GM23338 (cell line): ENCODE measurements around the gene PNPO. TPM values are rescaled to one million over a fixed set of nuclear protein-coding genes. Genes with fewer than 3 reads are reported as not detected.

Source experiments
- ATAC-seq: fragments of 200-7000 bp; cut with Tn5 transposase; 3 replicates; pipeline ENCODE4 v1.9.1; 2020
- DNase-seq: peaks from one replicate; pipeline ENCODE4 v3.0.0-alpha.2; 2015; ENCODE audit warnings: low spot score
- H2AFZ ChIP-seq: fragments of 200-600 bp; sonication (generic); 2 replicates; pipeline ENCODE4 v1.8.0; 2016; ENCODE audit warnings: antibody characterized with exemption, mild to moderate bottlenecking, moderate library complexity
- H3F3A ChIP-seq: fragments of 200-600 bp; sonication (generic); replicated peaks from 2 replicates; pipeline ENCODE4 v1.8.0; 2017; ENCODE audit warnings: antibody characterized with exemption, mixed run types, low read depth
- H3K27ac ChIP-seq: fragments of 200-600 bp; sonication (generic); 2 replicates; pipeline ENCODE4 v1.6.1; 2016; ENCODE audit warnings: low read depth
- H3K27me3 ChIP-seq: fragments of 200-600 bp; sonication (generic); 2 replicates; pipeline ENCODE4 v1.8.0; 2016; ENCODE audit warnings: mild to moderate bottlenecking, mixed run types, moderate library complexity; ENCODE audit not compliant: insufficient read depth
- H3K36me3 ChIP-seq: fragments of 200-600 bp; sonication (generic); 2 replicates; pipeline ENCODE4 v1.8.0; 2016; ENCODE audit warnings: mild to moderate bottlenecking; ENCODE audit not compliant: insufficient read depth
- H3K4me1 ChIP-seq: fragments of 200-600 bp; sonication (generic); 2 replicates; pipeline ENCODE4 v1.8.0; 2016; ENCODE audit warnings: mild to moderate bottlenecking, moderate library complexity; ENCODE audit not compliant: insufficient read depth
- H3K4me2 ChIP-seq: fragments of 200-600 bp; sonication (generic); 2 replicates; pipeline ENCODE4 v1.7.1; 2017; ENCODE audit warnings: mixed run types
- H3K4me3 ChIP-seq: fragments of 200-600 bp; sonication (generic); 2 replicates; pipeline ENCODE4 v1.6.1; 2016; ENCODE audit warnings: mixed run types
- H3K79me2 ChIP-seq: fragments of 200-600 bp; sonication (generic); replicated peaks from 2 replicates; pipeline ENCODE4 v1.8.0; 2017; ENCODE audit warnings: mild to moderate bottlenecking; ENCODE audit not compliant: insufficient read depth
- H3K9me2 ChIP-seq: fragments of 200-600 bp; sonication (generic); 2 replicates; pipeline ENCODE4 v1.8.0; 2017; ENCODE audit not compliant: insufficient read depth
- H4K20me1 ChIP-seq: fragments of 200-600 bp; sonication (generic); replicated peaks from 2 replicates; pipeline ENCODE4 v1.8.0; 2017; ENCODE audit warnings: mild to moderate bottlenecking; ENCODE audit not compliant: insufficient read depth
- H3K27ac Mint-ChIP-seq: 2 replicates; pipeline ENCODE4 v1.8.0; 2020; ENCODE audit warnings: inconsistent platforms, mild to moderate bottlenecking, moderate library complexity, mixed read lengths
- H3K27me3 Mint-ChIP-seq: 3 replicates; pipeline ENCODE4 v1.8.0; 2022; ENCODE audit warnings: low read depth, mild to moderate bottlenecking, moderate library complexity, mixed read lengths, inconsistent platforms; ENCODE audit not compliant: insufficient read depth, poor library complexity
- H3K36me3 Mint-ChIP-seq: 3 replicates; pipeline ENCODE4 v1.8.0; 2021; ENCODE audit warnings: low read depth, mild to moderate bottlenecking, inconsistent platforms, moderate library complexity, mixed read lengths
- H3K4me1 Mint-ChIP-seq: 3 replicates; pipeline ENCODE4 v1.8.0; 2020; ENCODE audit warnings: mild to moderate bottlenecking, inconsistent platforms, mixed read lengths
- H3K4me3 Mint-ChIP-seq: 3 replicates; pipeline ENCODE4 v1.8.0; 2021; ENCODE audit warnings: moderate library complexity, mild to moderate bottlenecking, inconsistent platforms, mixed read lengths
- H3K9me3 Mint-ChIP-seq: 3 replicates; pipeline ENCODE4 v1.8.0; 2020; ENCODE audit warnings: moderate library complexity, mild to moderate bottlenecking, inconsistent platforms, mixed read lengths
- CTCF ChIP-seq, 2 experiments: fragments of 200-600 bp in 1 of 2; sonication (generic) in 1 of 2; conservative IDR thresholded peaks; 2 replicates each; pipeline versions ENCODE4 v1.5.1 to v1.6.1; 2016 to 2017; ENCODE audit warnings: antibody characterized with exemption in 2 of 2, low read depth in 2 of 2, mild to moderate bottlenecking in 2 of 2, moderate library complexity in 1 of 2
- EZH2 ChIP-seq: fragments of 200-600 bp; sonication (generic); IDR thresholded peaks from one replicate; pipeline ENCODE4 v1.8.0; 2017; ENCODE audit warnings: antibody characterized with exemption, mild to moderate bottlenecking, low read depth; ENCODE audit not compliant: unreplicated experiment
- POLR2AphosphoS5 ChIP-seq: IDR thresholded peaks from 2 replicates; pipeline ENCODE4 v1.6.1; 2016; ENCODE audit warnings: antibody characterized with exemption, low read depth
- STAT1 ChIP-seq: IDR thresholded peaks from one replicate; pipeline ENCODE4 v1.6.1; 2016; ENCODE audit warnings: antibody characterized with exemption; ENCODE audit not compliant: unreplicated experiment
- polyA plus RNA-seq: library from polyadenylated mRNA; unstranded; fragments of >200 nt; fragmentation: Nextera tagmentation; extraction: Ambion mirVana; gene quantifications from 2 replicates; pipeline ENCODE4 v1.2.1, GENCODE V29; 2016
- total RNA-seq: library from RNA; depleted of rRNA; stranded (reverse); fragments of >200 nt; shearing (Covaris generic); gene quantifications from 2 replicates; pipeline ENCODE4 v1.2.3, GENCODE V29; 2014
- TF ChIP-seq, protein P1 (sequence below): IDR thresholded peaks from 2 replicates; pipeline ENCODE4 v1.6.1; 2016; ENCODE audit warnings: antibody characterized with exemption
- TF ChIP-seq, protein P2 (sequence below): IDR thresholded peaks from one replicate; pipeline ENCODE4 v1.6.1; 2018; ENCODE audit warnings: antibody characterized with exemption; ENCODE audit not compliant: unreplicated experiment

The PNPO gene
- total and polyA plus RNA-seq, 2 experiments from 2014 or later = 5.0 to 12.7 TPM

DNA sequence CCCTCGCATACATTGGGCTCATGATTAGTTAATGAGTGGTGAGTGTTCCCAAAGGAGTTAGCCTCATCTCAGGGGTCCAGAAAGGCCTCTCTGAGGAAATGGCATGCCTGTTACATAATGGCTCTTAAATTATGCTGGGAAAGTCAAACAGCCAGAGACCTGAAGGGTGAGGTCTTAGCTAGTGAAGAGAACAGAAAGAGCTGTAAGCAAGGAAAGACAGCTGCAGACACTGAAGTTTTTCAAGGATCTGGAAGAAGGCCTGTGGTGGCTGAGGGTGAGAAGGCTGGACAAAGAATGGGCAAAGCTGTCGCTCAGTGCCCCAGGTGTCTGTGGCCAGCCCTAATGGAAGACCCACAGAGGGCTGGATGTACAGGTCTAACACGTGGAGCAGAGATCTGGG lies 34.9 kb upstream of the PNPO start:
- H3K79me2 ChIP-seq = peaks cover 12% of the 10 kb centered on the region
- H3K9me2 ChIP-seq = no peaks in the 10 kb centered on the region
- H3K27ac ChIP-seq = no peak overlapping the region
- no peaks in the 10 kb centered on the region; the same call in none of the 2 replicates for H4K20me1 ChIP-seq
- H3K4me2 ChIP-seq = no peak overlapping the region
- no peak for TF ChIP-seq EZH2
- no peak for TF ChIP-seq CTCF (conservative IDR thresholded peaks at IDR 0.05; ENCODE audit: low read depth in 2 of 2)
- TF ChIP-seq POLR2AphosphoS5 = no peak
- TF ChIP-seq, protein P1, sequence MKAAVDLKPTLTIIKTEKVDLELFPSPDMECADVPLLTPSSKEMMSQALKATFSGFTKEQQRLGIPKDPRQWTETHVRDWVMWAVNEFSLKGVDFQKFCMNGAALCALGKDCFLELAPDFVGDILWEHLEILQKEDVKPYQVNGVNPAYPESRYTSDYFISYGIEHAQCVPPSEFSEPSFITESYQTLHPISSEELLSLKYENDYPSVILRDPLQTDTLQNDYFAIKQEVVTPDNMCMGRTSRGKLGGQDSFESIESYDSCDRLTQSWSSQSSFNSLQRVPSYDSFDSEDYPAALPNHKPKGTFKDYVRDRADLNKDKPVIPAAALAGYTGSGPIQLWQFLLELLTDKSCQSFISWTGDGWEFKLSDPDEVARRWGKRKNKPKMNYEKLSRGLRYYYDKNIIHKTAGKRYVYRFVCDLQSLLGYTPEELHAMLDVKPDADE = no peak
- TF ChIP-seq STAT1 = no peak
- no peak for ATAC-seq
- H3K9me3 Mint-ChIP-seq = no peaks in the 10 kb centered on the region; the same call in 2 of the 3 replicates
- peaks cover 29% of the 10 kb centered on the region for H3K4me1 Mint-ChIP-seq
- H3K4me3 ChIP-seq = no peak overlapping the region
- peaks cover 4% of the 10 kb centered on the region for H3K27me3 Mint-ChIP-seq
- no peak overlapping the region for H3K27ac Mint-ChIP-seq
- DNase-seq = no peak
- H3K4me3 Mint-ChIP-seq = no peak overlapping the region
- peaks cover 19% of the 10 kb centered on the region for H3K4me1 ChIP-seq
- H3K36me3 Mint-ChIP-seq = peaks cover 16% of the 10 kb centered on the region
- no peaks in the 10 kb centered on the region for H3F3A ChIP-seq
- no peaks in the 10 kb centered on the region for H3K36me3 ChIP-seq
- no peaks in the 10 kb centered on the region for H3K27me3 ChIP-seq
- H2AFZ ChIP-seq = no peak overlapping the region

- H3K4me3 ChIP-seq = no peak overlapping the region
- peaks cover 7% of the 10 kb centered on the region; the same call in 1 of the 2 replicates for H3K4me1 ChIP-seq
- H3K4me1 Mint-ChIP-seq = peaks cover 16% of the 10 kb centered on the region
- TF ChIP-seq, protein P2, sequence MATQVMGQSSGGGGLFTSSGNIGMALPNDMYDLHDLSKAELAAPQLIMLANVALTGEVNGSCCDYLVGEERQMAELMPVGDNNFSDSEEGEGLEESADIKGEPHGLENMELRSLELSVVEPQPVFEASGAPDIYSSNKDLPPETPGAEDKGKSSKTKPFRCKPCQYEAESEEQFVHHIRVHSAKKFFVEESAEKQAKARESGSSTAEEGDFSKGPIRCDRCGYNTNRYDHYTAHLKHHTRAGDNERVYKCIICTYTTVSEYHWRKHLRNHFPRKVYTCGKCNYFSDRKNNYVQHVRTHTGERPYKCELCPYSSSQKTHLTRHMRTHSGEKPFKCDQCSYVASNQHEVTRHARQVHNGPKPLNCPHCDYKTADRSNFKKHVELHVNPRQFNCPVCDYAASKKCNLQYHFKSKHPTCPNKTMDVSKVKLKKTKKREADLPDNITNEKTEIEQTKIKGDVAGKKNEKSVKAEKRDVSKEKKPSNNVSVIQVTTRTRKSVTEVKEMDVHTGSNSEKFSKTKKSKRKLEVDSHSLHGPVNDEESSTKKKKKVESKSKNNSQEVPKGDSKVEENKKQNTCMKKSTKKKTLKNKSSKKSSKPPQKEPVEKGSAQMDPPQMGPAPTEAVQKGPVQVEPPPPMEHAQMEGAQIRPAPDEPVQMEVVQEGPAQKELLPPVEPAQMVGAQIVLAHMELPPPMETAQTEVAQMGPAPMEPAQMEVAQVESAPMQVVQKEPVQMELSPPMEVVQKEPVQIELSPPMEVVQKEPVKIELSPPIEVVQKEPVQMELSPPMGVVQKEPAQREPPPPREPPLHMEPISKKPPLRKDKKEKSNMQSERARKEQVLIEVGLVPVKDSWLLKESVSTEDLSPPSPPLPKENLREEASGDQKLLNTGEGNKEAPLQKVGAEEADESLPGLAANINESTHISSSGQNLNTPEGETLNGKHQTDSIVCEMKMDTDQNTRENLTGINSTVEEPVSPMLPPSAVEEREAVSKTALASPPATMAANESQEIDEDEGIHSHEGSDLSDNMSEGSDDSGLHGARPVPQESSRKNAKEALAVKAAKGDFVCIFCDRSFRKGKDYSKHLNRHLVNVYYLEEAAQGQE = no peak
- no peaks in the 10 kb centered on the region for H3K27me3 ChIP-seq
- no peaks in the 10 kb centered on the region for H3K9me2 ChIP-seq
- DNase-seq = no peak
- no peak overlapping the region for H2AFZ ChIP-seq
- H3K4me3 Mint-ChIP-seq = no peak overlapping the region
- H3K27me3 Mint-ChIP-seq = peaks cover 4% of the 10 kb centered on the region
- no peaks in the 10 kb centered on the region for H3F3A ChIP-seq
- H3K79me2 ChIP-seq = peaks cover 6% of the 10 kb centered on the region
- H4K20me1 ChIP-seq = no peaks in the 10 kb centered on the region; the same call in none of the 2 replicates
- H3K36me3 Mint-ChIP-seq = peaks cover 12% of the 10 kb centered on the region
- no peaks in the 10 kb centered on the region; the same call in 2 of the 3 replicates for H3K9me3 Mint-ChIP-seq
- H3K27ac ChIP-seq = no peak overlapping the region
- no peak for ATAC-seq
- no peak overlapping the region for H3K27ac Mint-ChIP-seq
- no peaks in the 10 kb centered on the region for H3K36me3 ChIP-seq
- H3K4me2 ChIP-seq = no peak overlapping the region
These were observed 33.3 kb upstream of the PNPO start for GRCh38 chr17:47907932-47908562.
